Liver (tissue), 9 donors: ENCODE data around the gene CLDN5. TPM values are rescaled to one million over a fixed set of nuclear protein-coding genes. Genes with fewer than 3 reads are reported as not detected.

Source experiments
- DNase-seq: peaks from one replicate; pipeline ENCODE4 v3.0.0-alpha.2; 2017; ENCODE audit warnings: low spot score
- H3K27ac ChIP-seq, 2 donors: one replicate each; pipeline ENCODE4 v1.7.0; 2013; ENCODE audit warnings: inconsistent platforms in 2 of 2, low read length in 2 of 2, control low read depth in 1 of 2, low read depth in 1 of 2, mild to moderate bottlenecking in 1 of 2
- H3K27me3 ChIP-seq, 4 donors: one replicate each; pipeline versions ENCODE4 v1.6.1 to v1.7.0; 2013; ENCODE audit warnings: low read length in 3 of 4, inconsistent platforms in 1 of 4, mild to moderate bottlenecking in 1 of 4, moderate library complexity in 1 of 4; ENCODE audit not compliant: control insufficient read depth in 4 of 4, insufficient read depth in 4 of 4
- H3K36me3 ChIP-seq, 4 donors: one replicate each; pipeline versions ENCODE4 v1.6.1 to v1.7.0; 2013; ENCODE audit warnings: low read length in 3 of 4, mild to moderate bottlenecking in 3 of 4, low read depth in 1 of 4, moderate library complexity in 1 of 4; ENCODE audit not compliant: control insufficient read depth in 4 of 4, insufficient read depth in 3 of 4
- H3K4me1 ChIP-seq, 4 donors: one replicate each; pipeline versions ENCODE4 v1.6.1 to v1.7.0; 2013; ENCODE audit warnings: low read length in 3 of 4, mild to moderate bottlenecking in 3 of 4, moderate library complexity in 1 of 4; ENCODE audit not compliant: control insufficient read depth in 4 of 4, insufficient read depth in 4 of 4
- H3K4me3 ChIP-seq, 3 donors: one replicate each; pipeline versions ENCODE4 v1.6.1 to v1.7.0; 2013; ENCODE audit warnings: low read length in 3 of 3, control low read depth in 1 of 3, low read depth in 1 of 3, mild to moderate bottlenecking in 1 of 3
- H3K9ac ChIP-seq, 2 donors: one replicate each; pipeline ENCODE4 v1.7.0; 2013; ENCODE audit warnings: low read length in 2 of 2, mild to moderate bottlenecking in 2 of 2, moderate library complexity in 2 of 2, control low read depth in 1 of 2, low read depth in 1 of 2
- H3K9me3 ChIP-seq, 4 donors: one replicate each; pipeline versions ENCODE4 v1.6.1 to v1.7.0; 2013; ENCODE audit warnings: low read length in 3 of 4; ENCODE audit not compliant: control insufficient read depth in 4 of 4
- EGR1 ChIP-seq, 2 donors: IDR thresholded peaks; 2 replicates each; pipeline ENCODE4 v1.6.1; 2016 to 2018; ENCODE audit warnings: antibody characterized with exemption in 2 of 2, low read depth in 2 of 2
- FOXA1 ChIP-seq: IDR thresholded peaks from 2 replicates; pipeline ENCODE4 v1.6.1; 2016; ENCODE audit warnings: antibody characterized with exemption
- FOXA2 ChIP-seq: IDR thresholded peaks from 2 replicates; pipeline ENCODE4 v1.6.1; 2016; ENCODE audit warnings: antibody characterized with exemption
- GABPA ChIP-seq, 2 donors: IDR thresholded peaks in 1 of 2; conservative IDR thresholded peaks in 1 of 2; 2 replicates each; pipeline ENCODE4 v1.6.1; 2016; ENCODE audit warnings: antibody characterized with exemption in 2 of 2, mild to moderate bottlenecking in 1 of 2, moderate library complexity in 1 of 2
- HNF4A ChIP-seq, 2 donors: conservative IDR thresholded peaks; 2 replicates each; pipeline ENCODE4 v1.6.1; 2016; ENCODE audit warnings: antibody characterized with exemption in 2 of 2, mild to moderate bottlenecking in 2 of 2
- HNF4G ChIP-seq: IDR thresholded peaks from 2 replicates; pipeline ENCODE4 v1.6.1; 2016; ENCODE audit warnings: antibody characterized with exemption
- JUND ChIP-seq, 2 donors: IDR thresholded peaks; 2 replicates each; pipeline ENCODE4 v1.6.1; 2016; ENCODE audit warnings: antibody characterized with exemption in 2 of 2
- MAX ChIP-seq: IDR thresholded peaks from 2 replicates; pipeline ENCODE4 v1.6.1; 2016; ENCODE audit warnings: antibody characterized with exemption
- NR2F2 ChIP-seq: IDR thresholded peaks from 2 replicates; pipeline ENCODE4 v1.6.1; 2016; ENCODE audit warnings: antibody characterized with exemption
- RAD21 ChIP-seq, 2 donors: IDR thresholded peaks; 2 replicates each; pipeline ENCODE4 v1.6.1; 2016; ENCODE audit warnings: antibody characterized with exemption in 2 of 2, mild to moderate bottlenecking in 2 of 2
- RXRA ChIP-seq, 2 donors: IDR thresholded peaks; 2 replicates each; pipeline ENCODE4 v1.6.1; 2017 to 2018; ENCODE audit warnings: antibody characterized with exemption in 2 of 2, mild to moderate bottlenecking in 1 of 2
- SP1 ChIP-seq: IDR thresholded peaks from 2 replicates; pipeline ENCODE4 v1.6.1; 2018; ENCODE audit warnings: antibody characterized with exemption, mild to moderate bottlenecking
- TAF1 ChIP-seq: conservative IDR thresholded peaks from 2 replicates; pipeline ENCODE4 v1.6.1; 2016; ENCODE audit warnings: antibody characterized with exemption, mild to moderate bottlenecking
- YY1 ChIP-seq: IDR thresholded peaks from 2 replicates; pipeline ENCODE4 v1.6.1; 2016; ENCODE audit warnings: antibody characterized with exemption, mild to moderate bottlenecking
- ZBTB33 ChIP-seq: IDR thresholded peaks from 2 replicates; pipeline ENCODE4 v1.6.1; 2016; ENCODE audit warnings: antibody characterized with exemption
- WGBS: extraction: QIAGEN DNeasy Blood & Tissue Kit; methylation state at CpG from one replicate; pipeline ENCODE4 v1.1.7; 2013; 5-methylcytosine and 5-hydroxymethylcytosine counted together
- polyA plus RNA-seq, 2 donors: library from polyadenylated mRNA; stranded (reverse) in 1 of 2; unstranded in 1 of 2; fragments of 200-250 nt in 1 of 2; fragments of >200 nt in 1 of 2; fragmentation: Nextera tagmentation in 1 of 2; extraction: Ambion mirVana in 1 of 2; gene quantifications; one replicate each; pipeline versions ENCODE4 v1.2.1 to v1.2.3, GENCODE V29; 2013 to 2015
- total RNA-seq, 2 donors: library from RNA; depleted of rRNA; stranded (reverse); fragments of >200 nt; gene quantifications; one replicate each; pipeline ENCODE4 v1.2.3, GENCODE V29; 2014
- TF ChIP-seq, protein P1 (sequence below): fragments of 150-350 bp; IDR thresholded peaks from 2 replicates; pipeline ENCODE4 v1.5.1; 2017; ENCODE audit warnings: improper control_type of control experiment, low read depth, low read length; ENCODE audit not compliant: missing input control
- TF ChIP-seq, protein P2 (sequence below): IDR thresholded peaks from 2 replicates; pipeline ENCODE4 v1.6.1; 2016; ENCODE audit warnings: antibody characterized with exemption
- donor health status: healthy.
- donor health status: healthy.
- donor health status: healthy.
- donor health status: healthy.
- donor health status: healthy.

The CLDN5 gene
- total and polyA plus RNA-seq, 4 donors: 15.6 to 31.5 (median 22.4) TPM

GRCh38 chr22:19566279-19567156, 42.3 kb upstream of the CLDN5 start:
- 92% methylated on average over 52 of the region's 52 CpGs for WGBS
- no peaks in the 10 kb centered on the region for H3K27me3 ChIP-seq
- no peaks in the 10 kb centered on the region for H3K36me3 ChIP-seq
- H3K4me1 ChIP-seq: no peaks in the 10 kb centered on the region
- H3K9ac ChIP-seq: no peak overlapping the region
- no peaks in the 10 kb centered on the region for H3K9me3 ChIP-seq
- TF ChIP-seq FOXA2: no peak
- no peak for TF ChIP-seq GABPA (IDR thresholded peaks at IDR 0.05 in 1 of 2, conservative IDR thresholded peaks at IDR 0.05 in 1 of 2)
- no peak for TF ChIP-seq RXRA (IDR thresholded peaks at IDR 0.05)
- no peak for TF ChIP-seq JUND (IDR thresholded peaks at IDR 0.05)
- TF ChIP-seq SP1: no peak
- TF ChIP-seq, protein P1, sequence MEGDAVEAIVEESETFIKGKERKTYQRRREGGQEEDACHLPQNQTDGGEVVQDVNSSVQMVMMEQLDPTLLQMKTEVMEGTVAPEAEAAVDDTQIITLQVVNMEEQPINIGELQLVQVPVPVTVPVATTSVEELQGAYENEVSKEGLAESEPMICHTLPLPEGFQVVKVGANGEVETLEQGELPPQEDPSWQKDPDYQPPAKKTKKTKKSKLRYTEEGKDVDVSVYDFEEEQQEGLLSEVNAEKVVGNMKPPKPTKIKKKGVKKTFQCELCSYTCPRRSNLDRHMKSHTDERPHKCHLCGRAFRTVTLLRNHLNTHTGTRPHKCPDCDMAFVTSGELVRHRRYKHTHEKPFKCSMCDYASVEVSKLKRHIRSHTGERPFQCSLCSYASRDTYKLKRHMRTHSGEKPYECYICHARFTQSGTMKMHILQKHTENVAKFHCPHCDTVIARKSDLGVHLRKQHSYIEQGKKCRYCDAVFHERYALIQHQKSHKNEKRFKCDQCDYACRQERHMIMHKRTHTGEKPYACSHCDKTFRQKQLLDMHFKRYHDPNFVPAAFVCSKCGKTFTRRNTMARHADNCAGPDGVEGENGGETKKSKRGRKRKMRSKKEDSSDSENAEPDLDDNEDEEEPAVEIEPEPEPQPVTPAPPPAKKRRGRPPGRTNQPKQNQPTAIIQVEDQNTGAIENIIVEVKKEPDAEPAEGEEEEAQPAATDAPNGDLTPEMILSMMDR: no peak
- no peak for TF ChIP-seq HNF4A (conservative IDR thresholded peaks at IDR 0.05)
- TF ChIP-seq, protein P2, sequence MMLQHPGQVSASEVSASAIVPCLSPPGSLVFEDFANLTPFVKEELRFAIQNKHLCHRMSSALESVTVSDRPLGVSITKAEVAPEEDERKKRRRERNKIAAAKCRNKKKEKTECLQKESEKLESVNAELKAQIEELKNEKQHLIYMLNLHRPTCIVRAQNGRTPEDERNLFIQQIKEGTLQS: no peak
- TF ChIP-seq MAX: no peak
- H3K27ac ChIP-seq: no peak overlapping the region
- no peak for DNase-seq
- no peak overlapping the region for H3K4me3 ChIP-seq

- no peaks in the 10 kb centered on the region for H3K36me3 ChIP-seq
- no peaks in the 10 kb centered on the region for H3K4me1 ChIP-seq
- WGBS: 84% methylated on average over 11 of the region's 11 CpGs
- H3K9me3 ChIP-seq: no peaks in the 10 kb centered on the region
- TF ChIP-seq SP1 (no peak), FOXA1 (no peak), NR2F2 (no peak), HNF4A (conservative IDR thresholded peaks at IDR 0.05) (no peak), RAD21 (IDR thresholded peaks at IDR 0.05) (no peak), JUND (IDR thresholded peaks at IDR 0.05) (no peak), TAF1 (no peak), MAX (no peak), EGR1 (IDR thresholded peaks at IDR 0.05; ENCODE audit: low read depth in 2 of 2) (no peak), RXRA (IDR thresholded peaks at IDR 0.05) (no peak), FOXA2 (no peak), ZBTB33 (no peak), GABPA (IDR thresholded peaks at IDR 0.05 in 1 of 2, conservative IDR thresholded peaks at IDR 0.05 in 1 of 2) (no peak), YY1 (no peak), HNF4G (no peak)
- TF ChIP-seq, protein P2: no peak
- TF ChIP-seq, protein P1: no peak
- no peaks in the 10 kb centered on the region for H3K27me3 ChIP-seq
- H3K4me3 ChIP-seq: no peak overlapping the region
- no peak for DNase-seq
- H3K27ac ChIP-seq: no peak overlapping the region
- no peak overlapping the region for H3K9ac ChIP-seq
These were observed 41.4 kb upstream of the CLDN5 start for GRCh38 chr22:19565382-19566278.
